Colonic mucosa (tissue), 4 donors: ENCODE results near the gene AKAP8L. TPM values are rescaled to one million over a fixed set of nuclear protein-coding genes. Genes with fewer than 3 reads are reported as not detected.

Experiments used
- DNase-seq: peaks from one replicate; pipeline ENCODE4 v3.0.0-alpha.2; 2020
- H3K27ac ChIP-seq: fragments of 200-600 bp; one replicate; pipeline ENCODE4 v1.8.0; 2021
- H3K27me3 ChIP-seq: fragments of 200-600 bp; one replicate; pipeline ENCODE4 v1.8.0; 2021
- H3K36me3 ChIP-seq: fragments of 200-600 bp; one replicate; pipeline ENCODE4 v1.8.0; 2021
- H3K4me1 ChIP-seq: fragments of 200-600 bp; one replicate; pipeline ENCODE4 v1.8.0; 2021; ENCODE audit warnings: mild to moderate bottlenecking
- H3K4me3 ChIP-seq: fragments of 200-600 bp; one replicate; pipeline ENCODE4 v1.8.0; 2021
- H3K9ac ChIP-seq, 2 donors: one replicate each; pipeline ENCODE4 v1.7.0; 2013; ENCODE audit warnings: control low read depth in 2 of 2, low read depth in 2 of 2, low read length in 2 of 2
- H3K9me3 ChIP-seq: fragments of 200-600 bp; one replicate; pipeline ENCODE4 v1.8.0; 2021
- CTCF ChIP-seq: fragments of 200-600 bp; IDR thresholded peaks from one replicate; pipeline ENCODE4 v1.8.0; 2022; ENCODE audit warnings: antibody characterized with exemption, mild to moderate bottlenecking
- intact Hi-C: fragments of 100-400 bp; cut with DNase I; formaldehyde crosslinking; loops from one replicate; pipeline ENCODE4 v1.14.1; 2022
- microRNA-seq: library from miRNA; unstranded; fragments of <30 nt; microRNA quantifications from one replicate; pipeline ENCODE4, GENCODE V29; 2019
- total RNA-seq, 2 donors: library from RNA; stranded (reverse); fragmentation: NEBNext Ultra II Directional in 1 of 2; extraction: Animal tissue kit (Norgen Biotek cat#: 25700) in 1 of 2; gene quantifications; one replicate each; pipeline ENCODE4 v1.2.1, GENCODE V29; 2021
- donor health status: healthy.
- donor health status: DM: no; HTN: no; CAD: no.
- donor health status: DM: no; HTN: no; CAD: no.

Gene AKAP8L
- total RNA-seq, 2 donors from 2014 or later: 63.5 to 70.2 TPM

- H3K9me3 ChIP-seq: no peaks in the 10 kb centered on the region
- H3K9ac ChIP-seq: peak within 1 kb of the TSS; percentile 93
- H3K27ac ChIP-seq: peak within 1 kb of the TSS; percentile 80
- TF ChIP-seq CTCF: no peak
- H3K4me3 ChIP-seq: peak within 1 kb of the TSS; percentile 86
- H3K4me1 ChIP-seq: no peaks in the 10 kb centered on the region
- intact Hi-C loops: no loop called here
- H3K36me3 ChIP-seq: no peaks in the 10 kb centered on the region
- no peaks in the 10 kb centered on the region for H3K27me3 ChIP-seq
- DNase-seq: peak; percentile 79
Observed at GRCh38 chr19:15332311-15332996, 86.3 kb downstream of the AKAP8L start, which contains the start of gene BRD4. Gene BRD4, minus strand, starts transcription at chr19:15332539. Its CDS starts 59,440 bp downstream, at chr19:15273099.

- peak; percentile 41 for DNase-seq
- intact Hi-C loops: no loop called here
- no peak for TF ChIP-seq CTCF
- Histone ChIP-seq H3K9me3 (no peaks in the 10 kb centered on the region), H3K4me1 (no peaks in the 10 kb centered on the region), H3K27ac (peak overlapping the region; percentile 80), H3K36me3 (no peaks in the 10 kb centered on the region), H3K27me3 (no peaks in the 10 kb centered on the region), H3K9ac (peak overlapping the region; percentile 64 to 93), H3K4me3 (peak overlapping the region; percentile 86)
Observed at GRCh38 chr19:15331419-15332310, 87.1 kb downstream of the AKAP8L start.

- TF ChIP-seq CTCF: no peak
- H3K27ac ChIP-seq: peak overlapping the region; percentile 80
- no peaks in the 10 kb centered on the region for H3K36me3 ChIP-seq
- peak overlapping the region; percentile 86 for H3K4me3 ChIP-seq
- peak overlapping the region; percentile 64 to 74 for H3K9ac ChIP-seq
- intact Hi-C loops: no loop called here
- DNase-seq: peak; percentile 37
- no peaks in the 10 kb centered on the region for H3K9me3 ChIP-seq
- H3K4me1 ChIP-seq: no peaks in the 10 kb centered on the region
- no peaks in the 10 kb centered on the region for H3K27me3 ChIP-seq
Observed at GRCh38 chr19:15330801-15331418, 87.9 kb downstream of the AKAP8L start.

Small RNA genes lying within 50 kb of the gene (microRNA-seq; reads per million reads assigned to microRNA genes)
- gene MIR1470: not detected

Other genes with a start within 250 kb of the AKAP8L start
- 10 to 100 TPM in 1 of 2 donors, 1 to 10 TPM in 1; 4.4 to 10.5 TPM for gene NOTCH3, start 218.0 kb downstream of the AKAP8L start, total RNA-seq
- gene EPHX3, start 186.5 kb downstream of the AKAP8L start, total RNA-seq: under 1 TPM; 0.53 to 0.82 TPM
- gene BRD4, start 86.4 kb downstream of the AKAP8L start, total RNA-seq: 10 to 100 TPM; 67.2 to 82.7 TPM
- 10 to 100 TPM; 37.0 to 55.2 TPM for gene AKAP8, start 39.2 kb downstream of the AKAP8L start, total RNA-seq
- 10 to 100 TPM; 18.3 to 31.2 TPM for gene WIZ, start 31.0 kb upstream of the AKAP8L start, total RNA-seq
- gene RASAL3, start 45.6 kb upstream of the AKAP8L start, total RNA-seq: 1 to 10 TPM; 1.7 to 2.5 TPM
- not detected for gene PGLYRP2, start 60.5 kb upstream of the AKAP8L start, total RNA-seq
- gene CYP4F22, start 89.5 kb upstream of the AKAP8L start, total RNA-seq: under 1 TPM; 0.19 to 0.22 TPM
- not detected for gene CYP4F8, start 196.2 kb upstream of the AKAP8L start, total RNA-seq
- 1 to 10 TPM; 7.8 to 8.3 TPM for gene CYP4F3, start 221.9 kb upstream of the AKAP8L start, total RNA-seq